GM21825 (cell line): ENCODE data around the gene S100G.
"Not testable (repeated sequence)": the region's sequence is repeated elsewhere in the genome, so short reads cannot be mapped to it uniquely, and the experiment has no call there.

Experiments
- ATAC-seq: cut with Tn5 transposase; IDR thresholded peaks from one replicate; pipeline ENCODE4 v1.9.1; 2021; ENCODE audit warnings: mild to moderate bottlenecking, moderate library complexity; ENCODE audit not compliant: unreplicated experiment

Gene S100G

DNA sequence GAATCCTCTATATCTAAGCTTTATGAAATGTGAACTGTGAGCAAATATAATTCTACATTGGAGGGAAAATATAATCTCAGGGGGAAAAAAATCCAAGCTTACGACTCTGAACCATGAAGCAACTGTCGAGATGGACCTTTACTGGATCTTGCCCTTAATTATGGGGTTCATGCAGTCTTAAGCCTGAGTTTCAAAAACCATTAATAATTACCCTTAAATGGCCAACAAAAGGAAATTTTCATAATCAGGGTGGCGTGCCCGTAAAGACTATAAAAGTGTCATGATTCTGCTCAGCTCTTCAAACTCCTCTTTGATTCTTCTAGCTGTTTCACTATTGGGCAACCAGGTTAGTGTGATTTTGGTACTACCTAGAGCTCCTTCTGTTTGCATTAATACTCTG, at the start of gene S100G:
S100G (plus strand) TSS at position 301 of the 400 bp plus-strand sequence. CDS start 849 bp downstream, outside the sequence.
- no peak for ATAC-seq

- ATAC-seq: no peak
Observed at GRCh38 chrX:16601885-16602284, 48.1 kb upstream of the S100G start.

- not testable (repeated sequence) for ATAC-seq
Observed at GRCh38 chrX:16603235-16603634, 46.7 kb upstream of the S100G start.

GRCh38 chrX:16603822-16604221, 46.1 kb upstream of the S100G start:
- ATAC-seq: no peak

DNA sequence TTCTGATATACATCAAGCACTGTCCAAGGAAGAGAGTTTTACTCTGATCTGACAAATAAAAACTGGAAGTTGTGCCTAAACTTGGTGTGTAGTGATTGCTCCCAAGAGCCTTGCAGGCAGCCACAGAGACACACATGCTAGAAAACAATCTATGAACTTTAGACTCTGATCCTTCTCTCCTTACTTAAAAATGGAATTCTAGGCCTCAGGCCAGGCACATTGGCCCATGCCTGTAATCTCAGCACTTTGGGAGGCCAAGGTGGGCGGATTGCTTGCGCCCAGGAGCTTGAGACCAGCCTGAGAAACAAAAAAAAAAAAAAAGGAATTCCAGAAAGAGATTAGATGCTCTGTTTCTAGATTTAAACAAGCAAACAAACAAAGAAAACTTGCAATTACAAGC, 45.6 kb upstream of the S100G start:
- ATAC-seq: no peak

- ATAC-seq: no peak
Observed at GRCh38 chrX:16606142-16606720, 43.7 kb upstream of the S100G start.

GRCh38 chrX:16610121-16610621, 39.8 kb upstream of the S100G start:
- no peak for ATAC-seq

DNA sequence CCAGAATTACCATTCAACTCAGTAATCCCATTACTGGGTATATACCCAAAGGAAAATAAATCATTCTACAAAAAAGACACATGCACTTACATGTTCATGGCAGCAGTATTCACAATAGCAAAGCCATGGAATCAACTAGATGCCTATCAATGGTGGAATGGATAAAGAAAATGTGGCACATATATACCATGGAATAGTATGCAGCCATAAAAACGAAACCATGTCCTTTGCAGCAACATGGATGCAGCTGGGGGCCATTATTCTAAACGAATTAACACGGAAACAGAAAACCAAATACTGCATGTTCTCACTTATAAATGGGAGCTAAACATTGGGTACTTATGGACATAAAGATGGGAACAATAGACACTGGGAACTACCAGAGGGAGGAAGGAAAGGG, 39.3 kb upstream of the S100G start:
- ATAC-seq: not testable (repeated sequence)

DNA sequence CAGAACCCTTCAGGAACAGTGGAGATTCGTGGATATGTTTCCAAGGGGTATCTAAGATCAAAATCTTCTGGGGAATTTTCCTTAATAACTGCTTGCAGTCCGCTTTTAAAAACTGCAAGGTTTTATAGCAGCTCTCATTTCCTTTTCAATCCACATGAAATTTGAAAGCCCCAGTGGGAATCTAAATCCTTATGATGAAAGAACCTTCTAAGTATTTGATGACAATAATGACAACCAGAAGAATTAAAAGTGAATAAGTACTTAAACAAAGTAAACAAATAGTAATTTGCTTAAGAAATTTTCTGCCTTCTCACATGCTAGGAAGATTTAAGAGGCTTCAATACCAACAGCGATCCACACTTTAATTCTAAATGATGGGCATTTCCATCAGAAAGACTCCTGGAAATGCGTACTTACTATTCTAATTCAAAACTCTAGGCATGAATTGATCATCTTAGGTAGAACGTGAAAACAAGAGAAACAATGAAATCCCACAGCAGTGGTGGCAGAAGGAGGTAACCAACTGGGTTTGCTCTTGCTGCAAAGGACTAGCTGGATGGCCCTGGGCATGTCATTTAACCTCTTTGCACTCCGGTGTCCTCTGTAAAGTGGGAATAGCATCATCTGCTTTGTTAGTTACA, 37.6 kb upstream of the S100G start:
- ATAC-seq: no peak

DNA sequence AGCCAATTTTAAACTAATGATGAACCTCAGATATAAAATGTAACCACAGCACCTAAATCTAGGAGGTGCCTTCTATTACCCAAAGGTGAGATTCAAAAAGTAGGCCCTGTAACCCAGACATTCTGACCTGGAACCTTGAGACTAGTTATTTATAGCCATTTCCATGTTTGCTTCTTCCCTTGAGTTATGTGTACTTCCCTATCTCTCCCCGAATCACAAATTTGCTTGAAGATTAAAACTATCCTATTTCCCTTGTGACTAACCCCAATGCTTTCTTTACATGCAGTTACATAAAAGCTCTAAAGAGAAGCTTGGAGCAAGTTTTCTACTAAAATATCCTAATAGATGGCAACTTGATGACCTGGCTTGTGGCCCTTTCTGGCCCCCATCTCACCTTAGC, 32.6 kb upstream of the S100G start:
- no peak for ATAC-seq

GRCh38 chrX:16618422-16618821, 31.5 kb upstream of the S100G start:
- ATAC-seq: no peak

GRCh38 chrX:16619024-16619423, 30.9 kb upstream of the S100G start:
- no peak for ATAC-seq

DNA sequence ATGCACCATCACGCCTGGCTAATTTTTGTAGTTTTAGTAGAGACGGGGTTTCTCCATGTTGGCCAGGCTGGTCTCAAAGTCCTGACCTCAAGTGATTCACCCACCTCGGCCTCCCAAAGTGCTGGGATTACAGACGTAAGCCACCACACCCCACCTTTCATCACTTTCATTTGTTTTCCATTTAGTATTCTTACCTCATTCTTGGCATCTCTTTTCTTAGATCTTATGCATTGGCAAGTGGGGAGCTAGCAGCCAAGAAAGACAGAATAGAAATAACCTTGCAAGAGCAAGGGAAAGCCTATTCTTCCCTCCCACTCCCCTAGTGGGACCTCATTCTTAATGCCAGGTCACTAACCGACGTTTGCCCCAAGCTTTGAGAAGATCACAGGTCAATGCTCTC, 21.4 kb upstream of the S100G start:
- ATAC-seq: not testable (repeated sequence)

DNA sequence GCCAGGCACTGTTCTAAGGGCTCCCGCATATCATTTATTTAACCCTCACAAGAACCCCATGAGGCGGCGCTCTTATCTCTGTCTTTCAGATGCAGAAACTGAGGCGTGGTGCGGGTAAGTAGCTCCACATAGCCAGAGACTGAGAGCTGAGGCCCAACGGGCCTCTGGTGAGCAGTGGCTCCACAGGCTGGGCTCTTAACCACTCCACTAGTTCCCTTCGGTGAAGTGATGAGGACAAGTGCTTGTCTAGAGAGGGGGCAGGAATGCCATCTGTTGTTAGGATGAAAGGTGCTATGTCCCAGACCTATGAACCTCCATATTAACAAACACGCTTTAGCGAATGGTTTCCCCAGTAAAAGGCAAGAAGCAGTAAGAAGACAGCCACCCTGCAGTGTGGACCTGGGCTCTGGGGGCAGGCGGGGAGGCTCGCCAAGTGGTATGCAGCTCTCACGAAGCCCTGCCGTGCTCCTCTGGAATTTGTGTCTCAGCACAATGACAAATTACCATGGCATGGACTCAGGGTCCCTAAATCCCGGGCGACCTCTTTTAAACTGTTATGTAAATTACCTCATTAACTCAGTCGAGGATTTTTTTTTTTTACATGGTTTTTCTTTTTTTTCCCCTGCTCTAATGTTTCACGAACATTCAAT, 20.9 kb upstream of the S100G start:
- ATAC-seq: no peak

- no peak for ATAC-seq
Observed at GRCh38 chrX:16629909-16630308, 20.0 kb upstream of the S100G start.

DNA sequence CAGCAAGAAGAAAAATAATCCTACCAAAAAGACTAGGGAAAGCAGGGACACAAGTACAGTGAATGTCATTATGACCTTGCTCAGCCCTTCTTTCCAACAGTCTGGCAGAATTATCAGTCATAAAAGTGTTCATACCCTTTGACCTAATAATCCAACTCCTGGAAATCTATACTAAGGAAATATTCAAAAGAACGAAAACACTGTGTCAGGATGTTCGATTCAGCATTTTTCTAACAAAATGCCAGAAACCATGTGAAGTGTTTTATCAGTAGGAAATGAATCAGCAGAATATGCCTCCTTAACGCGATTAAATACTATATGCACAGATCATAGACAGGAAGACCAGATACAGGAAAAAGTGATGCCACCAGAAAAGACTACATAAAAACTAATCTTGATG, 16.2 kb upstream of the S100G start:
- ATAC-seq: no peak

GRCh38 chrX:16635040-16635439, 14.9 kb upstream of the S100G start:
- ATAC-seq: no peak

DNA sequence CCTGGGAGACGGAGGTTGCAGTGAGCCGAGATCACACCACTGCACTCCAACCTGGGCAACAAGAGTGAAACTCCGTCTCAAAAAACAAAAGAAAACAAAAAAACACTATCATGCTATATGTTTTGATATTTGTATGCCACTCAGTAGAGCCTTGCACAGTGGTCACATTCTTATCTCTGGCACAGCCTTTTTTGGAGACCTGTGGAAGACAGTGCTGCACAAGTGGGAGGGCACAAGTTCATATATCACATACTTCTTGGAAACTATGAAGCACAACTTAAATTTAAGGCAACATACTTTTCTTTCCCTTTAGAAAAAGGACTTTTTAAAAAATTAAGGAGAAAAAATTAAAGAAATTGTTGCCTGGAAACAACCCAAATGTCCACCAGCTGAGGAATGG, 14.4 kb upstream of the S100G start:
- no peak for ATAC-seq

DNA sequence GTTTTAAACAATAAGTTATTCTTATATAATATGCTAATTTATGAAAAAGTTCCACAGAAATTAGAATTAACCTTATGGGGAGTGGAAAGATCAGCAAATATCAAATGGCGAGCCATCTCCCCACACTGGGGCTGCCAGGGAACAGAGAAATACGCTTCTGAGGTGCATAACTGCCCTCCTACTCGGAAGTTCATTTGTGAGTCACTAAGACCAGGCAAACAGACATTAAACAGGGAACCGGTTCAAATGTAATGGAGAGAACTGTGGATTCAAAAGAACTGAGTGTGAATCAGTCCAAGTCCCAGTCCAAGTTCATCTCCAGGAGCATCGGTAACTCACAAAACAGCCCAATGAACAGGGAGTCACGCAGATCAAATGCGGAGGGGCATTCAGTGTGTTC, 11.4 kb upstream of the S100G start:
- no peak for ATAC-seq

DNA sequence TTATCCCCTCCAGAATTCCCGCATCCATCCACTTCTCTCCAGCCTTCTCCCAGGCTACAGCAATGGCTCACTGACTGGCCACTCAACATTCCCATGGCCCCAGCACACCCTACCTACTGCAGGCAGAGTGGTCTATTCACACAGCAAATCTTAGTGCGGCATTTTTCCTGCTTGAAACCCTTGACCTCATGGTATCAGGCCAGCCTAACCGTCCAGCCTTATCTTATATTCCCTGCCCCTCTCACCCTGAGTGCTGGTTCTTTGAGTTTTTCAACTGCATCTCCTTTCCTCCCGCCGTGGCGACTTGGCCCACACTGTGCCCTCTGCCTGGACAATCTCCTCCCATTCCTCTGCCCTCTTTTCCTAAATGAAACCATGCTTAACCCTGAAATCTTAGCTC, 10.0 kb upstream of the S100G start:
- no peak for ATAC-seq

GRCh38 chrX:16640823-16641222, 9.1 kb upstream of the S100G start:
- no peak for ATAC-seq

DNA sequence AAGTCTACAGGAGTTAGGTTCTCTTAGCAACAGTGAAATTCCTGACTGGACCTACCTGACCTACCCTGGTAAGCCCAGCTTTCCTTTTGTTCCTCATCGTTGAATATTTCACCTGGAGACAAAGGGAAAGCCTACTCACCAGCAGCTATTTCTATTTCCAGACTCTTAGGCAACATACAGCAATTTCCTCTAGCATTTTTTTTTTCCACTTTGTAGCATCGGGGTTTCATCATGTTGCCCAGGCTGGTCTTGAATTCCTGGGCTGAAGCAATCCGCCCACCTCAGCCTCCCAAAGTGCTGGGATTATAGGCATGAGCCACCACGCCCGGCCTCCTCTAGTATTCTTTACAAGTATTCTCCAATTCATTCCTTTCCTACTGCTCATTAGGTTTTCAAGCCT, 6.8 kb upstream of the S100G start:
- no peak for ATAC-seq
